HG02840 (cell line): ENCODE results near the gene LSS.

ENCODE experiments used
- ATAC-seq: cut with Tn5 transposase; IDR thresholded peaks from one replicate; pipeline ENCODE4 v1.9.1; 2021; ENCODE audit warnings: mild to moderate bottlenecking, moderate library complexity, moderate number of reproducible peaks; ENCODE audit not compliant: unreplicated experiment, low FRiP score

Gene LSS

GRCh38 chr21:46220847-46221246 is 7.7 kb downstream of the LSS start:
- ATAC-seq = no peak

GRCh38 chr21:46220275-46220810 is 8.2 kb downstream of the LSS start:
- no peak for ATAC-seq

- no peak for ATAC-seq
These were observed 8.9 kb downstream of the LSS start for GRCh38 chr21:46219591-46220239.

- no peak for ATAC-seq
These were observed 9.5 kb downstream of the LSS start for GRCh38 chr21:46218906-46219590.

- ATAC-seq = no peak
These were observed 10.9 kb downstream of the LSS start for GRCh38 chr21:46217511-46218196.

GRCh38 chr21:46216132-46216747 is 12.3 kb downstream of the LSS start:
- no peak for ATAC-seq

GRCh38 chr21:46215436-46216131 is 13.0 kb downstream of the LSS start:
- no peak for ATAC-seq

GRCh38 chr21:46214478-46215340 is 13.9 kb downstream of the LSS start:
- no peak for ATAC-seq

GRCh38 chr21:46213620-46214286 is 14.8 kb downstream of the LSS start:
- ATAC-seq = no peak

GRCh38 chr21:46212721-46213484 is 15.7 kb downstream of the LSS start:
- ATAC-seq = no peak

GRCh38 chr21:46211786-46212720 is 16.5 kb downstream of the LSS start:
- ATAC-seq = no peak

- no peak for ATAC-seq
These were observed 17.2 kb downstream of the LSS start for GRCh38 chr21:46211376-46211775.

GRCh38 chr21:46210378-46211136 is 18.0 kb downstream of the LSS start:
- no peak for ATAC-seq

GRCh38 chr21:46208761-46209721 is 19.5 kb downstream of the LSS start:
- ATAC-seq = no peak

GRCh38 chr21:46207920-46208591 is 20.5 kb downstream of the LSS start:
- ATAC-seq = no peak
